NT2/D1 (cell line): ENCODE results near the gene CRAMP1.

Experiments
- DNase-seq: peaks from one replicate; pipeline ENCODE4 v3.0.0-alpha.2; 2011; ENCODE audit warnings: low read depth, low spot score
- H3K27me3 ChIP-seq: 2 replicates; pipeline ENCODE4 v1.6.0; 2011; ENCODE audit warnings: mild to moderate bottlenecking; ENCODE audit not compliant: insufficient read length, insufficient read depth
- H3K36me3 ChIP-seq: 2 replicates; pipeline ENCODE4 v1.6.1; 2011; ENCODE audit warnings: mild to moderate bottlenecking, low read length, mixed read lengths; ENCODE audit not compliant: insufficient read depth, insufficient read length
- H3K4me1 ChIP-seq: 2 replicates; pipeline ENCODE4 v1.5.1; 2011; ENCODE audit not compliant: insufficient read depth, insufficient read length
- H3K4me3 ChIP-seq: 2 replicates; pipeline ENCODE4 v1.5.1; 2011; ENCODE audit warnings: low read depth; ENCODE audit not compliant: insufficient read length
- H3K9ac ChIP-seq: 2 replicates; pipeline ENCODE4 v1.6.0; 2011; ENCODE audit warnings: low read depth; ENCODE audit not compliant: insufficient read length
- H3K9me3 ChIP-seq: 2 replicates; pipeline ENCODE4 v1.5.1; 2011; ENCODE audit warnings: mild to moderate bottlenecking, low read length; ENCODE audit not compliant: insufficient read depth
- SUZ12 ChIP-seq: IDR thresholded peaks from 2 replicates; pipeline ENCODE4 v1.6.1; 2011; ENCODE audit not compliant: insufficient read length, insufficient read depth; ENCODE audit errors: extremely low read depth
- YY1 ChIP-seq: IDR thresholded peaks from 2 replicates; pipeline ENCODE4 v1.6.1; 2011; ENCODE audit not compliant: insufficient read length, insufficient read depth
- ZNF274 ChIP-seq: IDR thresholded peaks from 2 replicates; pipeline ENCODE4 v1.6.1; 2011; ENCODE audit warnings: mild to moderate bottlenecking, low read depth, low read length

CRAMP1 gene

DNA sequence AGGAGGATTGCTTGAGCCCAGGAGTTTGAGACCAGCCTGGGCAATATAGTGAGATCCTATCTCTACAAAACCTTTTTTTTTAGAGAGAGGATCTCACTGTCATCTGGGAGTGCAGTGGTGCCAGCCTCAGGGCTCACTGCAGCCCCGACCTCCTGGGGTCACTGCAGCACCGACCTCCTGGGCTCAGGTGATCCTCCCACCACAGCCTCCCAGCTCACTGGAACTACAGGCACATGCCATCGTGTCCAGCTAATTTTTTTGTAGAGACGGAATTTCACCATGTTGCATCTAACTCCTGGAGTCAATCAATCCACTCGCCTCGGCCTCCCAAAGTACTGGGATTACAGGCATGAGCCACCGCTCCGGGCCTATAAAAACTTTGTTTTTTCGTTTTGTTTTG lies 109.2 kb downstream of the CRAMP1 start:
- H3K9ac ChIP-seq, result no peak overlapping the region

DNA sequence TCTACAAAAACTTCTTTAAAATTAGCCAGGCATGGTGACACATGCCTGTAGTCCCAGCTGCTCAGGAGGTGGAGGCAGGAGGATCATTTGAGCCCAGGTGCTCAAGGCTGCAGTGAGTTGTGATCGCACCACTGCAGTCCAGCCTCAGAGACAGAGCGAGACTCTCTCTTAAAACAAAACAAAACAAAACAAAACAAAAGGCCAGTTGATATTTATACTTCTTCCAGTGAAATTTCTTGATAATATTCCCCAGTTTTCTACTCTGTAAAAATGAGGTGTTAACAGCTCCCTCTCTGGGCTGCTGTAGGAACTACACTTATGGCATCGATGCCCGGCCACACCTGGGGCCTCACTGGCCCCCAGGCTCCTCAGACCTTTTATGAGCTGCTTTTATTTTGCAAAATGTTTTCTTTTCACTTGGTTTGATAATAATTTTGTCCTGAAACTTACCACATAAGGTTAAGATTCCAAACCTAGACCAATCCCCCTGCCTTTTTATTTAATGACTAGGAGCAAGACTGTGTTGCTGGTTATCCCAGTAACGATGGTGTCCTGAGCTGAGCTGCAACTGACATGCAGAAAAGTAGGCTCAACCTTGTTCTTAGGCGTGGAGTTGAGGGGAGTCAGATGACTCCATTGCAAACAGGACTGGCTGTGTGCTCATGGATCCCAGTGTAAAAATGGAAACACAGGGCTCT lies 111.4 kb downstream of the CRAMP1 start:
- Histone ChIP-seq H3K9me3 (no peaks in the 10 kb centered on the region), H3K9ac (no peak overlapping the region), H3K4me1 (peaks cover 2% of the 10 kb centered on the region), H3K36me3 (peaks cover 44% of the 10 kb centered on the region), H3K4me3 (no peak overlapping the region), H3K27me3 (no peaks in the 10 kb centered on the region)
- no peak for DNase-seq
- no peak for TF ChIP-seq YY1
- TF ChIP-seq SUZ12, result no peak
- no peak for TF ChIP-seq ZNF274

More for the DNA sequence above, 109.2 kb downstream of the CRAMP1 start:
- no peak for TF ChIP-seq YY1
- TF ChIP-seq SUZ12, result no peak
- TF ChIP-seq ZNF274, result no peak
- Histone ChIP-seq H3K4me1 (peaks cover 2% of the 10 kb centered on the region), H3K27me3 (no peaks in the 10 kb centered on the region), H3K4me3 (no peak overlapping the region), H3K36me3 (peaks cover 22% of the 10 kb centered on the region), H3K9me3 (no peaks in the 10 kb centered on the region)
- DNase-seq, result no peak

DNA sequence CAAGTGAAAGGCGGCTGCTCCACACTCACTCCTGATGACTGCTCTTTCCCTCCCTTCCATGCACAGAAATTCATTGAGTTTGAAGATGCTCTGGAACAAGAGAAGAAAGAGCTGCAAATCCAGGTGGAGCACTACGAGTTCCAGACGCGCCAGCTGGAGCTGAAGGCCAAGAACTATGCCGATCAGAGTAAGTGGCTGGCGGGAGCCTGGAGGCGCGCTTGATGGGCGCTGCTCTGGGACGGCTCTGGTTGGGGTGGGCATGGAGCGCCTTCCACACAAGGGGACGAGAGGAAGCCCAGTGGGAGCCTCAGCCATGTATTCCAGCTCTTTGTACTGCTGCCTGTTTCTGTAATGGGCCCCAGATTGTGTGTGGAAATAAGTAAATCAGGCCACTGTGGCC lies 112.3 kb downstream of the CRAMP1 start:
- TF ChIP-seq SUZ12 (no peak), ZNF274 (no peak)
- peaks cover 2% of the 10 kb centered on the region for H3K4me1 ChIP-seq
- H3K36me3 ChIP-seq, result peaks cover 50% of the 10 kb centered on the region
- H3K9ac ChIP-seq, result no peak overlapping the region
- no peak for DNase-seq
- H3K9me3 ChIP-seq, result no peaks in the 10 kb centered on the region
- H3K4me3 ChIP-seq, result no peak overlapping the region
- no peaks in the 10 kb centered on the region for H3K27me3 ChIP-seq

DNA sequence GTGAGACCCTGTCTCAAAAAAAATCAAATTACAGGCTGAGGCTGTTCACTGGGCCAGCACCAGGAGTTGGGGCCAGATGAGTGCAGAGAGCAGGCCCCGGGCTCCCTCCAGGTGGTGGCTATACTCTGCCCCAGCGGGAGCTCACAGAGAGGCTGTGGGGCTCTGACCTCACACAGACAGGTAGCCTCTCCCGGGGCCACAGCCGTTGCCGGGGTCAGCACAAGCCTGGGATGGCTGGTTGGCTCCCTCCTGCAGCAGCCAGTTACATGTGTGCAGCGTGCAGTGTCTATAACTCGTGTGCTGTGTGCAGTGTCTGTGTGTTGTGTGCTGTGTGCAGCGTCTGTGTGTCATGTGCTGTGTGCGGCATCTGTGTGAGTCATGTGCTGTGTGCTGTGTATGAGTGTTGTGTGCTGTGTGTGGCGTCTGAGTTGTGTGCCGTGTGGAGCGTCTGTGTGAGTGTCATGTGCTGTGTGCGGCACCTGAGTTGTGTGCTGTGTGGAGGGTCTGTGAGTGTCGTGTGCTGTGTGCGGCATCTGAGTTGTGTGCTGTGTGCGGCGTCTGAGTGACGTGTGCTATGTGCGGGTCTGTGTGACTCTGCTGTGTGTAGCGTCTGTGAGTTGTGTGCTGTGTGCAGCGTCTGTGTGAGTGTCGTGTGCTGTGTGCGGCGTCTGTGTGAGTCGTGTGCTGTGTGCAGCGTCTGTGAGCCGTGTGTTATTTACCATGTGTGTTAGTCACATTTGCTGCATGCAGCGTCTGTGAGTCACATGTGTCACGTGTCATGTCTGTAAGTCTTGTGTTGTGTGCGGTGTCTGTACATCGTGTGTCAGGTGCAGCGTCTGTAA lies 114.7 kb downstream of the CRAMP1 start:
- peaks cover 2% of the 10 kb centered on the region for H3K4me1 ChIP-seq
- no peaks in the 10 kb centered on the region for H3K9me3 ChIP-seq
- no peak overlapping the region for H3K9ac ChIP-seq
- no peaks in the 10 kb centered on the region for H3K27me3 ChIP-seq
- no peak for DNase-seq
- TF ChIP-seq SUZ12, result no peak
- no peak for TF ChIP-seq YY1
- no peak for TF ChIP-seq ZNF274
- H3K4me3 ChIP-seq, result no peak overlapping the region
- peaks cover 62% of the 10 kb centered on the region for H3K36me3 ChIP-seq
